OCI-LY1 (cell line): ENCODE measurements around the gene RNGTT.

Experiments used
- H2AFZ ChIP-seq: fragments of 200-600 bp; sonication (generic), shearing (Covaris generic); 2 replicates; pipeline ENCODE4 v1.6.0; 2014; ENCODE audit warnings: antibody characterized with exemption, mild to moderate bottlenecking, low read length
- H3F3A ChIP-seq: fragments of 200-600 bp; sonication (generic), shearing (Covaris generic); 2 replicates; pipeline ENCODE4 v1.6.0; 2014; ENCODE audit warnings: mild to moderate bottlenecking, antibody characterized with exemption, low read length, moderate library complexity; ENCODE audit not compliant: insufficient read depth
- H3K27ac ChIP-seq: fragments of 200-600 bp; sonication (generic); 2 replicates; pipeline ENCODE4 v1.5.1; 2014; ENCODE audit warnings: low read length, mixed run types, mild to moderate bottlenecking, low read depth; ENCODE audit not compliant: poor library complexity, severe bottlenecking
- H3K27me3 ChIP-seq: fragments of 200-600 bp; sonication (generic); 2 replicates; pipeline ENCODE4 v1.6.0; 2014; ENCODE audit warnings: antibody characterized with exemption, mild to moderate bottlenecking, low read length, moderate library complexity; ENCODE audit not compliant: insufficient read depth
- H3K36me3 ChIP-seq: fragments of 200-600 bp; sonication (generic); 2 replicates; pipeline ENCODE4 v1.6.1; 2014; ENCODE audit warnings: mild to moderate bottlenecking, antibody characterized with exemption, low read length, moderate library complexity, mixed read lengths; ENCODE audit not compliant: insufficient read depth
- H3K4me1 ChIP-seq: fragments of 200-600 bp; sonication (generic); 2 replicates; pipeline ENCODE4 v1.5.1; 2014; ENCODE audit warnings: mild to moderate bottlenecking, low read length, moderate library complexity; ENCODE audit not compliant: insufficient read depth, severe bottlenecking
- H3K4me2 ChIP-seq: fragments of 200-600 bp; sonication (generic), shearing (Covaris generic); 2 replicates; pipeline ENCODE4 v1.6.1; 2014; ENCODE audit warnings: low read length
- H3K4me3 ChIP-seq: fragments of 200-600 bp; sonication (generic); 2 replicates; pipeline ENCODE4 v1.5.1; 2014; ENCODE audit warnings: low read length, low read depth, mild to moderate bottlenecking, mixed read lengths; ENCODE audit not compliant: poor library complexity, severe bottlenecking
- H3K79me2 ChIP-seq: fragments of 200-600 bp; shearing (Covaris generic); 2 replicates; pipeline ENCODE4 v1.6.1; 2016; ENCODE audit warnings: mixed run types, low read length, mixed read lengths; ENCODE audit not compliant: insufficient read depth
- H3K9ac ChIP-seq: fragments of 200-600 bp; sonication (generic), shearing (Covaris generic); 2 replicates; pipeline ENCODE4 v1.6.1; 2014; ENCODE audit warnings: mild to moderate bottlenecking, low read length, mixed read lengths
- H3K9me2 ChIP-seq: fragments of 200-600 bp; sonication (generic), shearing (Covaris generic); 2 replicates; pipeline ENCODE4 v1.6.1; 2014; ENCODE audit warnings: low read depth, mild to moderate bottlenecking, low read length, mixed read lengths
- H3K9me3 ChIP-seq: fragments of 200-600 bp; shearing (Covaris generic); 2 replicates; pipeline ENCODE4 v1.6.1; 2014; ENCODE audit warnings: low read length, mixed read lengths
- H4K20me1 ChIP-seq: fragments of 200-600 bp; sonication (generic), shearing (Covaris generic); 2 replicates; pipeline ENCODE4 v1.6.0; 2016; ENCODE audit warnings: mild to moderate bottlenecking, low read length; ENCODE audit not compliant: insufficient read depth
- EZH2 ChIP-seq: fragments of 200-600 bp; sonication (generic), shearing (Covaris generic); IDR thresholded peaks from 2 replicates; pipeline ENCODE4 v1.8.0; 2017; ENCODE audit warnings: borderline replicate concordance, mixed run types, mild to moderate bottlenecking, antibody characterized with exemption, low read length, moderate library complexity, mixed read lengths
- TF ChIP-seq, protein P1 (sequence below): fragments of 200-600 bp; sonication (generic), shearing (Covaris generic); IDR thresholded peaks from 2 replicates; pipeline ENCODE4 v1.5.1; 2017; ENCODE audit warnings: mild to moderate bottlenecking, antibody characterized with exemption, low read length, moderate library complexity, mixed read lengths

Gene RNGTT

DNA sequence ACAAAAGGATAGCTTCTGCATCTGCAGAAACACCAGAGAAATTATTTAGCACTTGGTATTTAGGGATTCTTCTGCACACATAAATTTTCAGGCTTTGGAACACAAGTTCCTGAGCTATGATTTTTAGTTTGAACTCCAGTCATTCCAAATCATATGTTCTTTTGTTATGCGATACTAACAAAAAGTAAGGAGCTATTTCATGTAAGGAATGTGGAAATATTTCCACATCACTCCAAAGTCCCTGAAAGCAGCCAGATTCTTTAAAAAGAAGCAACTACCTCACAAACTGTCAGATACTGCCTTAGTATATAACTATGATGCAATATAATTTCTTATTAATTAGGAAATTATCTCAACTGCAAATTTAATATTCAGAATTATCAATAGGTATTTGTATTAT, 106.9 kb downstream of the RNGTT start:
- no peak overlapping the region for H3K4me2 ChIP-seq

DNA sequence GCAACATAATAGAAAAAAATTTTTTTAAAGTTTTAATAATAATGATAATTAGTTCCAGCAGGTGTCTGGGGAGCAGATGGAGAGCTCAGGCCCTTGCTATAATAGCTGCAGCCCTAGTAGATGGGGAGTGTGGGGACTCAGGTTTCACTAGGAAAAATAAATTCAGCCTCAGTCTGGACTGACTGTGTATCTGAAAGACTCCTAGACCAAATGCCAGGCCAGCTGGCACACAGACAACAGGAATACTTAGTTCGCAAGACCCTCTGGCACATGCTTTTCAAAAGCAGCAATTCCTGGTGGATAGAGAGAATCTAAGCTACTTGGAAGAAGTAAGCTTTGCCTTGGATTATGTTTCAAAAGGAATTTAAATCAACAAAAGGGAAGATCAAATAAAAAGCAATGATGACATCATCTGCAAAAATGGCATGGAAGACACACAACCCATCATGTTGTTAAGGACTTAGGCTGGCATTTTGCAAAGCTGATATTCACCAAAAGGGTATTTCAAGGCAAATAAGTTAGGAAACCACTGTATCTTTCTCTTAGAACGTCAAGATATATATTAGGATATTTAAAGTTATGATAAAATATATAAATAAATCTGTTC, 107.8 kb downstream of the RNGTT start:
- Histone ChIP-seq H3K4me3 (no peak overlapping the region), H2AFZ (no peak overlapping the region), H3K27me3 (no peaks in the 10 kb centered on the region), H3K9me3 (no peaks in the 10 kb centered on the region), H3K9ac (no peak overlapping the region), H3K27ac (no peak overlapping the region), H3K79me2 (no peaks in the 10 kb centered on the region), H3K4me2 (no peak overlapping the region), H3K9me2 (no peaks in the 10 kb centered on the region), H3K36me3 (no peaks in the 10 kb centered on the region), H3K4me1 (no peaks in the 10 kb centered on the region), H4K20me1 (no peaks in the 10 kb centered on the region), H3F3A (no peaks in the 10 kb centered on the region)
- TF ChIP-seq EZH2 = no peak
- TF ChIP-seq, protein P1, sequence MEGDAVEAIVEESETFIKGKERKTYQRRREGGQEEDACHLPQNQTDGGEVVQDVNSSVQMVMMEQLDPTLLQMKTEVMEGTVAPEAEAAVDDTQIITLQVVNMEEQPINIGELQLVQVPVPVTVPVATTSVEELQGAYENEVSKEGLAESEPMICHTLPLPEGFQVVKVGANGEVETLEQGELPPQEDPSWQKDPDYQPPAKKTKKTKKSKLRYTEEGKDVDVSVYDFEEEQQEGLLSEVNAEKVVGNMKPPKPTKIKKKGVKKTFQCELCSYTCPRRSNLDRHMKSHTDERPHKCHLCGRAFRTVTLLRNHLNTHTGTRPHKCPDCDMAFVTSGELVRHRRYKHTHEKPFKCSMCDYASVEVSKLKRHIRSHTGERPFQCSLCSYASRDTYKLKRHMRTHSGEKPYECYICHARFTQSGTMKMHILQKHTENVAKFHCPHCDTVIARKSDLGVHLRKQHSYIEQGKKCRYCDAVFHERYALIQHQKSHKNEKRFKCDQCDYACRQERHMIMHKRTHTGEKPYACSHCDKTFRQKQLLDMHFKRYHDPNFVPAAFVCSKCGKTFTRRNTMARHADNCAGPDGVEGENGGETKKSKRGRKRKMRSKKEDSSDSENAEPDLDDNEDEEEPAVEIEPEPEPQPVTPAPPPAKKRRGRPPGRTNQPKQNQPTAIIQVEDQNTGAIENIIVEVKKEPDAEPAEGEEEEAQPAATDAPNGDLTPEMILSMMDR = no peak

More for the DNA sequence above, 106.9 kb downstream of the RNGTT start:
- no peak overlapping the region for H2AFZ ChIP-seq
- H3F3A ChIP-seq = no peaks in the 10 kb centered on the region
- no peaks in the 10 kb centered on the region for H3K4me1 ChIP-seq
- no peaks in the 10 kb centered on the region for H3K9me2 ChIP-seq
- no peak overlapping the region for H3K4me3 ChIP-seq
- H4K20me1 ChIP-seq = no peaks in the 10 kb centered on the region
- no peak overlapping the region for H3K27ac ChIP-seq
- no peaks in the 10 kb centered on the region for H3K36me3 ChIP-seq
- H3K79me2 ChIP-seq = no peaks in the 10 kb centered on the region
- no peak for TF ChIP-seq EZH2
- TF ChIP-seq, protein P1 = no peak
- no peaks in the 10 kb centered on the region for H3K27me3 ChIP-seq
- H3K9me3 ChIP-seq = no peaks in the 10 kb centered on the region
- no peak overlapping the region for H3K9ac ChIP-seq

DNA sequence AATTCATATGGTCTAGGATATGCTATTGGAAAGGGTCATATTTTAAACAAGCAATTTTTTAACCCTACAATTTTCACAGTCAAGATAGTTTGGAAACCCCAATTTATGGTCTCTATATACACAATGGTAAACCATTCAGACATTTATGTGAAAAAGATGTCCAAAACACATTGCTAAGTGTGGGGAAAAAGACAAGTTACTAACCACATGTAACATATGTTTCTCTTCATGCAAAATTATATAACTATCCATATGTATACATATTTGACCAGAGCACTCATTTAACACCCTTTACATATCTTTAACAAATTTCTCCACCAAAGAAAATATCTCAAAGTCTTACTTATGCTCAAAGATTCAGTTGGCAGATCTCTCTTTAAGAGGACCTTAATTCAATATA, 110.6 kb downstream of the RNGTT start:
- H3K36me3 ChIP-seq = no peaks in the 10 kb centered on the region
- H3K9me3 ChIP-seq = no peaks in the 10 kb centered on the region
- no peaks in the 10 kb centered on the region for H3K79me2 ChIP-seq
- H3K4me2 ChIP-seq = no peak overlapping the region
- H3K27me3 ChIP-seq = no peaks in the 10 kb centered on the region
- H3K4me3 ChIP-seq = no peak overlapping the region
- H3K27ac ChIP-seq = no peak overlapping the region
- no peaks in the 10 kb centered on the region for H3F3A ChIP-seq
- no peaks in the 10 kb centered on the region for H3K9me2 ChIP-seq
- TF ChIP-seq, protein P1 = no peak
- no peak for TF ChIP-seq EZH2
- H4K20me1 ChIP-seq = no peaks in the 10 kb centered on the region
- no peak overlapping the region for H3K9ac ChIP-seq
- H2AFZ ChIP-seq = no peak overlapping the region
- no peaks in the 10 kb centered on the region for H3K4me1 ChIP-seq
